Right lobe of liver (tissue), 4 donors: ENCODE data around the gene BDKRB2.

ENCODE experiments used
- CTCF ChIP-seq, 4 donors: fragments of 200-600 bp in 3 of 4; fragments of 450-650 bp in 1 of 4; IDR thresholded peaks; one replicate each; pipeline versions ENCODE4 v1.5.1 to v1.8.0; 2016 to 2022; ENCODE audit warnings: antibody characterized with exemption in 4 of 4, mild to moderate bottlenecking in 2 of 4
- POLR2A ChIP-seq: fragments of 450-650 bp; IDR thresholded peaks from one replicate; pipeline ENCODE4 v1.6.1; 2017; ENCODE audit warnings: antibody characterized with exemption, mild to moderate bottlenecking
- donor health status: DM: no; HTN: no; CAD: no.
- donor health status: DM: no; HTN: no; CAD: no.
- donor health status: DM: no; HTN: yes; CAD: no.

- TF ChIP-seq CTCF (IDR thresholded peaks at IDR 0.05) (no peak), POLR2A (no peak)
Measured at GRCh38 chr14:96257900-96258299, 53.3 kb downstream of the BDKRB2 start.
